AG04450 (cell line): ENCODE results near the gene AUTS2. TPM values are rescaled to one million over a fixed set of nuclear protein-coding genes. Genes with fewer than 3 reads are reported as not detected.

Source experiments
- CTCF ChIA-PET: fragments of 300-600, 350-600 bp; formaldehyde crosslinking; extraction: SDS; loops from one replicate; lab custom pipeline; 2022; ENCODE audit warnings: antibody characterized with exemption, inconsistent platforms; lab: Charles Lee
- POLR2A ChIA-PET: fragments of 350-600 bp; formaldehyde crosslinking; extraction: SDS; loops from one replicate; lab custom pipeline; 2021; ENCODE audit warnings: antibody characterized with exemption, inconsistent platforms; lab: Yijun Ruan, JAX
- DNase-seq: peaks from one replicate; pipeline ENCODE4 v3.0.0-alpha.2; 2011; ENCODE audit warnings: low read depth, low spot score
- H3K27ac ChIP-seq: one replicate; pipeline ENCODE4 v1.5.1; 2012; ENCODE audit warnings: low read depth, low read length, control low read depth
- H3K27me3 ChIP-seq: one replicate; pipeline ENCODE4 v1.6.0; 2012; ENCODE audit warnings: low read length; ENCODE audit not compliant: control insufficient read depth, insufficient read depth
- H3K4me3 ChIP-seq: 2 replicates; pipeline ENCODE4 v1.5.1; 2011; ENCODE audit warnings: mild to moderate bottlenecking, low read depth, low read length, control low read depth
- H3K9me3 ChIP-seq: 2 replicates; pipeline ENCODE4 v1.5.1; 2012; ENCODE audit warnings: low read length; ENCODE audit not compliant: control insufficient read depth, insufficient read depth
- CTCF ChIP-seq: IDR thresholded peaks from 2 replicates; pipeline ENCODE4 v1.5.1; 2011; ENCODE audit warnings: low read depth, low read length, control low read depth, inconsistent platforms
- polyA plus RNA-seq: library from polyadenylated mRNA; depleted of rRNA; stranded (reverse); fragments of >200 nt; gene quantifications from 2 replicates; pipeline ENCODE4 v1.2.3, GENCODE V29; 2011

Gene AUTS2
- polyA plus RNA-seq, 1 experiment: 1.5 TPM

DNA sequence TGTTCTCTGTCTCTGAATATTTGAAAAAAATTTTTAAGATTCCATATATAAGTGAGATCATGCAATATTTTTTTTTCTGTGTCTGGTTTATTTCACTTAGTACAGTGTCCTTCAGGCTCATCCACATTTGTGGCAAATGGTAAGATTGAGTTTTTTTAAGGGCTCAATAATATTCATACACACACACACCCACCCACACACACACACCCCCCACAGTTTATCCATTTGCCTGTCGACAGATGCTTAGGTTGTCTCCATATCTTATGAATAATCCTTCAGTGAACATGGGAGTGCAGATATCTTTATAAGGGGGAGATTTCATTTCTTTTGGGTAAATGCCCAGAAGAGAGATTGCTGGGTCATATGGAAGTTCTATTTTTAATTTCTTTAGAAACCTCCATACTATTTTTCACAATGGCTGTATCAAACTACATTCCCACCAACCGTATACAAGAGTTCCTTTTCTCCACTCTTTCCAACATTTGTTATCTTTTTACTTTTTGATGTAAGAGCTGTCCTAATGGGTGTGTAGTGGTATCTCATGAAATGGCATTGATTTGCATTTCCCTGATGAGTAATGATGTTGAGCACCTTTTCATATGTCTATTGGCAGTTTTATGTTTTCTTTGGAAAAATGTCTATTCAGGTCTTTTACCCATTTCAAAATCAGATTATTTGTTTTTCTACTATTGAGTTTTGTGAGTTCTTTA is 35.0 kb downstream of the AUTS2 start:
- DNase-seq: no peak
- no peaks in the 10 kb centered on the region for H3K27me3 ChIP-seq
- TF ChIP-seq CTCF: no peak
- ChIA-PET CTCF (no interaction called here), POLR2A (no interaction called here)
- no peak overlapping the region for H3K27ac ChIP-seq
- H3K9me3 ChIP-seq: no peaks in the 10 kb centered on the region
- H3K4me3 ChIP-seq: no peak overlapping the region

DNA sequence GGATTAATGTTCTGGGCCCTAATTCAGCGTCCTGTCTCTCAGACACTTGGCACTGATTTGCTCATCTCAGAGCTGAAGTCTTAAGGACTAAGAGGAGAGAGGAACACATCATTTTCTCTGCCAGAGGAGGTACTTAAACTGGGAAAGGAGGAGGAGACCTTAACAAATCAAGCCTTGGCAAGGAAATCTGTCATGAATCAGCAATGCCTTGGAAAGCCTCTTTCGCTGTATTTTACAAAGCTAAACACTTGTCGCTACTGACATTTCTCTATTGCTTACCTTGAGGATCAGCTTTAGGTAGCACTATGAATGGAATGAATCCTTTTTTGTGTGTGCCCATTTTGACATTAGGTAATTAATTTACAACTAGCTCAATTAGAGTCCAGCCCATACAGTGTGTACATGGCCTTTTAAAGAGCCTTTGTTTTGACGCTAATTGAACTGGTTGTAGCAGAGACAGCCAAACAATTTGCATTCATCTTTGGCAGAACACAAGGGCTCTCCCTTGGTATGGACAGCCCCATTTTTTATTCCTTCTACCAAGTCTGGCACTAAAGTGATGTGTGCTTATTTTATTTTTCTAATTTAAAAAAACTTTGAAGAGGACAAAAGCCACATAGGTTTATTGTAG is 37.4 kb downstream of the AUTS2 start:
- H3K4me3 ChIP-seq: no peak overlapping the region
- H3K27me3 ChIP-seq: no peaks in the 10 kb centered on the region
- DNase-seq: no peak
- no peak for TF ChIP-seq CTCF
- ChIA-PET CTCF (no interaction called here), POLR2A (no interaction called here)
- no peaks in the 10 kb centered on the region for H3K9me3 ChIP-seq
- H3K27ac ChIP-seq: no peak overlapping the region

- Histone ChIP-seq H3K27me3 (no peaks in the 10 kb centered on the region), H3K4me3 (no peak overlapping the region), H3K27ac (no peak overlapping the region), H3K9me3 (no peaks in the 10 kb centered on the region)
- no peak for DNase-seq
- ChIA-PET POLR2A (no interaction called here), CTCF (no interaction called here)
- no peak for TF ChIP-seq CTCF
These were observed 40.4 kb downstream of the AUTS2 start for GRCh38 chr7:69638674-69639073.

GRCh38 chr7:69640216-69640615 is 41.9 kb downstream of the AUTS2 start:
- TF ChIP-seq CTCF: no peak
- no peak for DNase-seq
- no peaks in the 10 kb centered on the region for H3K9me3 ChIP-seq
- H3K4me3 ChIP-seq: no peak overlapping the region
- POLR2A ChIA-PET: no interaction called here
- CTCF ChIA-PET: no interaction called here
- no peaks in the 10 kb centered on the region for H3K27me3 ChIP-seq
- no peak overlapping the region for H3K27ac ChIP-seq

- TF ChIP-seq CTCF: no peak
- no peaks in the 10 kb centered on the region for H3K9me3 ChIP-seq
- ChIA-PET POLR2A (no interaction called here), CTCF (no interaction called here)
- no peak overlapping the region for H3K4me3 ChIP-seq
- no peak for DNase-seq
- H3K27ac ChIP-seq: no peak overlapping the region
- H3K27me3 ChIP-seq: no peaks in the 10 kb centered on the region
These were observed 42.8 kb downstream of the AUTS2 start for GRCh38 chr7:69640925-69641594.
